ENCODE data around the gene CEP162.

The CEP162 gene

GRCh38 chr6:84227434-84228197 is at the start of gene CEP162:
TSS of gene CEP162 (minus strand) at chr6:84227643. CDS start at chr6:84226393, 1,250 bp downstream.
- peaks cover 4% of the 10 kb centered on the region for H3K36me3 Mint-ChIP-seq (ENCODE audit: low read depth)
- no peaks in the 10 kb centered on the region for H3K9me3 Mint-ChIP-seq
- peak within 1 kb of the TSS; percentile 77 to 93 (median 91) for H3K27ac Mint-ChIP-seq
- peaks cover 7% of the 10 kb centered on the region for H3K27me3 Mint-ChIP-seq (ENCODE audit: low read depth)
- H3K4me3 Mint-ChIP-seq: peak within 1 kb of the TSS; percentile 93 to 98 (median 97)
- TF ChIP-seq CTCF (IDR thresholded peaks at IDR 0.05; ENCODE audit: unreplicated experiment in 3 of 3): peak; percentile 82 to 89 (median 84)
- H3K4me1 Mint-ChIP-seq: peaks cover 9% of the 10 kb centered on the region

- peaks cover 28% of the 10 kb centered on the region for H3K4me1 Mint-ChIP-seq
- peaks cover 3% of the 10 kb centered on the region for H3K27me3 Mint-ChIP-seq (ENCODE audit: low read depth)
- H3K4me3 Mint-ChIP-seq: no peak overlapping the region
- no peak for TF ChIP-seq CTCF (IDR thresholded peaks at IDR 0.05; ENCODE audit: unreplicated experiment in 3 of 3)
- H3K9me3 Mint-ChIP-seq: no peaks in the 10 kb centered on the region
- no peak overlapping the region for H3K27ac Mint-ChIP-seq
- H3K36me3 Mint-ChIP-seq (ENCODE audit: low read depth): no peaks in the 10 kb centered on the region
Measured at GRCh38 chr6:84274856-84275255, 47.4 kb upstream of the CEP162 start.

GRCh38 chr6:84273048-84273809 is 45.8 kb upstream of the CEP162 start:
- Mint-ChIP-seq H3K27me3 (ENCODE audit: low read depth) (peaks cover 3% of the 10 kb centered on the region), H3K9me3 (no peaks in the 10 kb centered on the region), H3K4me3 (no peak overlapping the region), H3K36me3 (ENCODE audit: low read depth) (no peaks in the 10 kb centered on the region), H3K4me1 (peaks cover 17% of the 10 kb centered on the region), H3K27ac (no peak overlapping the region)
- TF ChIP-seq CTCF (IDR thresholded peaks at IDR 0.05; ENCODE audit: unreplicated experiment in 3 of 3): no peak

GRCh38 chr6:84272298-84272697 is 44.9 kb upstream of the CEP162 start:
- no peaks in the 10 kb centered on the region for H3K9me3 Mint-ChIP-seq
- H3K4me3 Mint-ChIP-seq: no peak overlapping the region
- TF ChIP-seq CTCF (IDR thresholded peaks at IDR 0.05; ENCODE audit: unreplicated experiment in 3 of 3): no peak
- no peaks in the 10 kb centered on the region for H3K36me3 Mint-ChIP-seq (ENCODE audit: low read depth)
- peaks cover 15% of the 10 kb centered on the region for H3K4me1 Mint-ChIP-seq
- peaks cover 3% of the 10 kb centered on the region for H3K27me3 Mint-ChIP-seq (ENCODE audit: low read depth)
- H3K27ac Mint-ChIP-seq: no peak overlapping the region

- TF ChIP-seq CTCF (IDR thresholded peaks at IDR 0.05; ENCODE audit: unreplicated experiment in 3 of 3): no peak
- Mint-ChIP-seq H3K36me3 (ENCODE audit: low read depth) (no peaks in the 10 kb centered on the region), H3K27me3 (ENCODE audit: low read depth) (no peaks in the 10 kb centered on the region), H3K27ac (no peak overlapping the region), H3K9me3 (no peaks in the 10 kb centered on the region), H3K4me1 (peaks cover 15% of the 10 kb centered on the region), H3K4me3 (no peak overlapping the region)
Measured at GRCh38 chr6:84271061-84271716, 43.7 kb upstream of the CEP162 start.

Data from nephron (organoid).